DND-41 (cell line): ENCODE data around the gene YLPM1.

Experiments used
- EZH2 ChIP-seq: IDR thresholded peaks from 3 replicates; pipeline ENCODE4 v1.6.1; 2012; ENCODE audit warnings: borderline replicate concordance, low read depth, mild to moderate bottlenecking, moderate library complexity, low read length, inconsistent platforms; ENCODE audit not compliant: severe bottlenecking
- TF ChIP-seq, protein P1 (sequence below): IDR thresholded peaks from 2 replicates; pipeline ENCODE4 v1.5.1; 2012; ENCODE audit warnings: borderline replicate concordance, low read length, moderate library complexity, mild to moderate bottlenecking; ENCODE audit not compliant: poor library complexity, severe bottlenecking; ENCODE audit errors: extremely low read depth

GRCh38 chr14:74832849-74833248 lies 69.7 kb downstream of the YLPM1 start:
- TF ChIP-seq, protein P1, sequence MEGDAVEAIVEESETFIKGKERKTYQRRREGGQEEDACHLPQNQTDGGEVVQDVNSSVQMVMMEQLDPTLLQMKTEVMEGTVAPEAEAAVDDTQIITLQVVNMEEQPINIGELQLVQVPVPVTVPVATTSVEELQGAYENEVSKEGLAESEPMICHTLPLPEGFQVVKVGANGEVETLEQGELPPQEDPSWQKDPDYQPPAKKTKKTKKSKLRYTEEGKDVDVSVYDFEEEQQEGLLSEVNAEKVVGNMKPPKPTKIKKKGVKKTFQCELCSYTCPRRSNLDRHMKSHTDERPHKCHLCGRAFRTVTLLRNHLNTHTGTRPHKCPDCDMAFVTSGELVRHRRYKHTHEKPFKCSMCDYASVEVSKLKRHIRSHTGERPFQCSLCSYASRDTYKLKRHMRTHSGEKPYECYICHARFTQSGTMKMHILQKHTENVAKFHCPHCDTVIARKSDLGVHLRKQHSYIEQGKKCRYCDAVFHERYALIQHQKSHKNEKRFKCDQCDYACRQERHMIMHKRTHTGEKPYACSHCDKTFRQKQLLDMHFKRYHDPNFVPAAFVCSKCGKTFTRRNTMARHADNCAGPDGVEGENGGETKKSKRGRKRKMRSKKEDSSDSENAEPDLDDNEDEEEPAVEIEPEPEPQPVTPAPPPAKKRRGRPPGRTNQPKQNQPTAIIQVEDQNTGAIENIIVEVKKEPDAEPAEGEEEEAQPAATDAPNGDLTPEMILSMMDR: no peak
- no peak for TF ChIP-seq EZH2
